ENCODE results near the gene FDXR.
A peak's percentile ranks its signal among the peaks of the same experiment; 100 is the strongest.

FDXR gene

DNA sequence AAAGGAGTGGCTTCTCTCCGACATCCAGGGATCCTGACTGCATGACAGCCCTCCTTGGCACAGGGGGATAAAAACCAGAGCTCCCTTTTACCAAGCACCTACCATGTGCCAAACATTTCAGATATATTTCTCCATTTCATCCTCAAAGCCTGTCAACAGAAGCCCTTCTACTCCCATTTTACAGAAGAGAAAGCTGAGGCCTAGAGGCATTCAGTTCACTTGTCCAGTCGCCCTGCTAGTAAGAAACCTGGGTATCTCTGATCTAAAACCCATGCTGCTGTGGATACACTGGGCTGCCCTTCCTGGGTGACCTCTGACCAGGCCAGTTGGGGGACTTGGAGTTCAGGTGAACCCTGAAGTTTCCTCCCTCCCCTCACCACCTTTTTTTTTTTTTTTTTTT, 5.9 kb upstream of the FDXR start:
- Histone ChIP-seq H3K27ac (ENCODE audit: poor library complexity, severe bottlenecking) (no peak overlapping the region), H3K4me1 (ENCODE audit: insufficient read depth, poor library complexity, severe bottlenecking) (peaks cover 6% of the 10 kb centered on the region), H3K4me3 (ENCODE audit: severe bottlenecking) (no peak overlapping the region), H3K9me3 (ENCODE audit: severe bottlenecking) (no peaks in the 10 kb centered on the region), H3K27me3 (ENCODE audit: insufficient read depth, poor library complexity, severe bottlenecking) (no peaks in the 10 kb centered on the region), H3K36me3 (ENCODE audit: low read depth) (no peaks in the 10 kb centered on the region)
- ATAC-seq (ENCODE audit: low read depth) (no peak), DNase-seq (ENCODE audit: low spot score) (no peak)
- TF ChIP-seq, protein P1, sequence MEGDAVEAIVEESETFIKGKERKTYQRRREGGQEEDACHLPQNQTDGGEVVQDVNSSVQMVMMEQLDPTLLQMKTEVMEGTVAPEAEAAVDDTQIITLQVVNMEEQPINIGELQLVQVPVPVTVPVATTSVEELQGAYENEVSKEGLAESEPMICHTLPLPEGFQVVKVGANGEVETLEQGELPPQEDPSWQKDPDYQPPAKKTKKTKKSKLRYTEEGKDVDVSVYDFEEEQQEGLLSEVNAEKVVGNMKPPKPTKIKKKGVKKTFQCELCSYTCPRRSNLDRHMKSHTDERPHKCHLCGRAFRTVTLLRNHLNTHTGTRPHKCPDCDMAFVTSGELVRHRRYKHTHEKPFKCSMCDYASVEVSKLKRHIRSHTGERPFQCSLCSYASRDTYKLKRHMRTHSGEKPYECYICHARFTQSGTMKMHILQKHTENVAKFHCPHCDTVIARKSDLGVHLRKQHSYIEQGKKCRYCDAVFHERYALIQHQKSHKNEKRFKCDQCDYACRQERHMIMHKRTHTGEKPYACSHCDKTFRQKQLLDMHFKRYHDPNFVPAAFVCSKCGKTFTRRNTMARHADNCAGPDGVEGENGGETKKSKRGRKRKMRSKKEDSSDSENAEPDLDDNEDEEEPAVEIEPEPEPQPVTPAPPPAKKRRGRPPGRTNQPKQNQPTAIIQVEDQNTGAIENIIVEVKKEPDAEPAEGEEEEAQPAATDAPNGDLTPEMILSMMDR (IDR thresholded peaks at IDR 0.05; ENCODE audit: poor library complexity, severe bottlenecking): no peak

DNA sequence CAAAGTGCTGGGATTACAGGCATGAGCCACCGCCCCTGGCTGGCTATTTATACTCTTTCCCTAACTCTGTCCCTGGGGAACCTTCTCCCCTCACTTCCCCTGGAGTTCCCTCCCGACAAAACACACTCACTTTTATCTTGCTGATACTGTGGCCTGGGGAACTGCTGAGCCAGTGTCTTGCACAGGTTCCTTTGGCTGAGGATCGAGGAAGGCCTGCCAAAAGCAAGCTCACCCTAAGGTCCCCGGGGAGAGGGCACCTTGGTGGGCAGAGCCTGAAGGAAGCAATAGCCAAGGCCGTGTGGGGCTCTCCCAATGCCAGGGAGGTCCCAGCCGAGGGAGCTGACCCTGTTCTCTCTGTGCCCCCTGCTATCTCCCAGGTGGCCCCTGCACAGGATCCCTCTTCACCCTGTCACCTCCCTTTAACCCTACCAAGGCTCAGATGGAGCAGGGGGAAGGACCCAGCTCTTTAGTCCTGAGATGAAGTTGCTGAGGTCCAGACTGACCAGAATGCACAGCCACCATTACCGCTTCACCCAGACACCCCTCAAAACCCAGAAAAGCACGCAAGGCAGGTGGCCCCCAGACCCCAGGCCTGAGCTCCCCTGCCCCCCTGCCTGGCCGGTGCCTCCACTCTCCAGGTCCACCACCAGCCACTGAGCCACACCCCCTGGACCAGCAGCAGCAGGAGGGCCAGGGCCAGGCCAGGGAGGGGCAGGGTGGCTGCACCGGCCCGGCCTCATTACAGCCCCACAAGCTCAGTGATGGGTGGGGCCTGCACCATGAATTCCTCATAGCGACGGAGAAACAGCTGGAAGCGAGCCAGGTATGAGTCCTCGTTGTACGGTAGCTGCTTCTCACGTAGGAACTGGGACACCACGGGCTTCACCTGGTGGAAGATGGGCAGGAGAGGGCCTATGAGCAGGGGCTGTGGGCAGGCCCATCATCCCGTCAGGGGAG, 5.1 kb upstream of the FDXR start:
- Histone ChIP-seq H3K36me3 (ENCODE audit: low read depth) (no peaks in the 10 kb centered on the region), H3K4me1 (ENCODE audit: insufficient read depth, poor library complexity, severe bottlenecking) (peaks cover 6% of the 10 kb centered on the region), H3K27ac (ENCODE audit: poor library complexity, severe bottlenecking) (no peak overlapping the region), H3K9me3 (ENCODE audit: severe bottlenecking) (no peaks in the 10 kb centered on the region), H3K4me3 (ENCODE audit: severe bottlenecking) (no peak overlapping the region), H3K27me3 (ENCODE audit: insufficient read depth, poor library complexity, severe bottlenecking) (no peaks in the 10 kb centered on the region)
- DNase-seq (ENCODE audit: low spot score) (no peak), ATAC-seq (ENCODE audit: low read depth) (peak; percentile 63)
- TF ChIP-seq, protein P1 (IDR thresholded peaks at IDR 0.05; ENCODE audit: poor library complexity, severe bottlenecking): no peak

DNA sequence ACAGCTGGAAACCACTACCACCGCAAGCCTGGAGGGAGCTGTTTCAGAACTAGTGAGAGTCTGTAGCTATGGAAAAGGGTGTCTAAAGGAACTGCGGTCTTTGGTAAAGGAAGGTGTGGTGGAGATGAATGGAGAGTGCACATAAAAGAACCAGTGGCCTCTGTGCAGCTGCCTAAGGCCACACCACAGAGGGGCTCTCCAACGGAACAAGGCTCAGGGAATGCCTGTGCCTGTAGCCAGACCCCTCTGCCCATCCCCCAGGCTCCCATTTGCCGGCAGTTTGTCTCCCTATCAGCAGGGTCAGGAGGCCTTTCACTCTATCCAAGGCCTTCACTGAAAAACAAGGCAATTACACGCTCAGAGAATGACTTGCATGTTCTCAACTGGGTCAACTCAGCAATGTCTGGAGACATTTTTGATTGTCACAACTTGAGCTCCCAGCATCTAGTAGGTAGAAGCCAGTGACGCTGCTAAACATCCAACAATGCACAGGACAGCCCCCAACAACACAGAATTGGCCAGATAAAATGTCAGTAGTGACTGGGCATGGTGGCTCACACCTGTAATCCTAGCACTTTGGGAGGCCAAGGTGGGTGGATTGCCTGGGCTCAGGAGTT, 3.3 kb upstream of the FDXR start:
- no peak overlapping the region for H3K4me3 ChIP-seq (ENCODE audit: severe bottlenecking)
- no peaks in the 10 kb centered on the region for H3K9me3 ChIP-seq (ENCODE audit: severe bottlenecking)
- TF ChIP-seq, protein P1 (IDR thresholded peaks at IDR 0.05; ENCODE audit: poor library complexity, severe bottlenecking): no peak
- DNase-seq (ENCODE audit: low spot score) (no peak), ATAC-seq (ENCODE audit: low read depth) (no peak)
- 0 out of 2 replicates have a peak, but pooled peaks cover 2% of the 10 kb centered on the region for H3K36me3 ChIP-seq (ENCODE audit: low read depth)
- no peaks in the 10 kb centered on the region for H3K27me3 ChIP-seq (ENCODE audit: insufficient read depth, poor library complexity, severe bottlenecking)
- H3K27ac ChIP-seq (ENCODE audit: poor library complexity, severe bottlenecking): no peak overlapping the region
- H3K4me1 ChIP-seq (ENCODE audit: insufficient read depth, poor library complexity, severe bottlenecking): peaks cover 6% of the 10 kb centered on the region

DNA sequence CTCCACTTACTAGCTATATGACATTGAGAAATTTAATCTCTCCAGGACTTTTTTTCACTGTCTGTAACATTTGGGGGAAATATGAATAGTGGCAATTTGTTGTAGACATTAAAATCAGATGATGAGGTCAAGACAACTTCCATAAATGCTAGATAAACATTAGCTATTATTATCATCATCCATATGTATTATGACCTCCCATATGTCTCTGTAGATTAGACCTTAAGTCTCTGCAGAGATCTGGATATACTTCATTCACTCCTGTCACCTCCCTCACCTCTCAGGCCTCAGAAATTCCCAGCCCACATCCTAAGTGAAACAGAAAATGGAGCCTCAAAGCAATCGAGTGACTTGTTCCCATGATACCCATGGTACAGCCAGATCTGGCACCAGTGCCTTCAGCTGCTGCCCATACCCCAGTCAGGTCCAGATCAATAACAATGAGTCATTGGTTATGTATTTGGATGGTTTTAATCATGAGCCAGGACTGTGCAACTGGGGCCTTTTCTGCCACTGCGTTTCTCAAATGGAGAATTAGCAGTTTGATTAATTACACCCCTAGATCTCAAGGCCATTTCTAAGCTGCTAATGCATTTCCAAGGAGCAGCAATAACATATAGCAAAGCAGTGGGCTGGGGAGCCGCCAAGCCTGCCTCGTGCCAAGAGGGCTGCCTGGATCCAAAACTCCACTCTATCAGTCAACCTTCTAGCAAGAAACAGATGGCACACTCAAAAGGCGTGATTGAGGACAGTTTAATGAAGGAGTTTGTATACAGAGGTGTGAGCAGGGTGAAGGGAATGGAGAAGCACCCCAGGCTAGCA, 2.6 kb upstream of the FDXR start:
- H3K9me3 ChIP-seq (ENCODE audit: severe bottlenecking): no peaks in the 10 kb centered on the region
- H3K4me1 ChIP-seq (ENCODE audit: insufficient read depth, poor library complexity, severe bottlenecking): peaks cover 6% of the 10 kb centered on the region
- 0 out of 2 replicates have a peak, but pooled peaks cover 4% of the 10 kb centered on the region for H3K36me3 ChIP-seq (ENCODE audit: low read depth)
- no peak overlapping the region for H3K4me3 ChIP-seq (ENCODE audit: severe bottlenecking)
- ATAC-seq (ENCODE audit: low read depth): no peak
- TF ChIP-seq, protein P1 (IDR thresholded peaks at IDR 0.05; ENCODE audit: poor library complexity, severe bottlenecking): no peak
- no peak overlapping the region for H3K27ac ChIP-seq (ENCODE audit: poor library complexity, severe bottlenecking)
- H3K27me3 ChIP-seq (ENCODE audit: insufficient read depth, poor library complexity, severe bottlenecking): no peaks in the 10 kb centered on the region
- no peak for DNase-seq (ENCODE audit: low spot score)
